Gastroesophageal sphincter (tissue), 3 donors: ENCODE results near the gene HPSE2.

Experiments used
- CTCF ChIP-seq, 4 experiments: fragments of 200-600 bp in 2 of 4; fragments of 450-650 bp in 2 of 4; sonication (generic) in 1 of 4; IDR thresholded peaks; one replicate each; pipeline ENCODE4 v1.5.1; 2017 to 2019; ENCODE audit warnings: antibody characterized with exemption in 4 of 4, mild to moderate bottlenecking in 2 of 4, moderate library complexity in 2 of 4
- POLR2AphosphoS5 ChIP-seq: sonication (generic); formaldehyde crosslinking; IDR thresholded peaks from one replicate; pipeline ENCODE4 v1.6.1; 2017; ENCODE audit warnings: antibody characterized with exemption

GRCh38 chr10:98429320-98430072 lies 806.2 kb downstream of the HPSE2 start:
- TF ChIP-seq CTCF (IDR thresholded peaks at IDR 0.05) (no peak), POLR2AphosphoS5 (no peak)
